NCI-H146 treated with DMSO at 0.1 percent for 48 hours (cell line): ENCODE measurements around the gene NUDCD2.

Experiments
- DNase-seq: peaks from one replicate; lab custom pipeline; 2025; ENCODE audit not compliant: unreplicated experiment; lab: John Stamatoyannopoulos, UW

NUDCD2 gene, protein sequence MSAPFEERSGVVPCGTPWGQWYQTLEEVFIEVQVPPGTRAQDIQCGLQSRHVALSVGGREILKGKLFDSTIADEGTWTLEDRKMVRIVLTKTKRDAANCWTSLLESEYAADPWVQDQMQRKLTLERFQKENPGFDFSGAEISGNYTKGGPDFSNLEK

DNA sequence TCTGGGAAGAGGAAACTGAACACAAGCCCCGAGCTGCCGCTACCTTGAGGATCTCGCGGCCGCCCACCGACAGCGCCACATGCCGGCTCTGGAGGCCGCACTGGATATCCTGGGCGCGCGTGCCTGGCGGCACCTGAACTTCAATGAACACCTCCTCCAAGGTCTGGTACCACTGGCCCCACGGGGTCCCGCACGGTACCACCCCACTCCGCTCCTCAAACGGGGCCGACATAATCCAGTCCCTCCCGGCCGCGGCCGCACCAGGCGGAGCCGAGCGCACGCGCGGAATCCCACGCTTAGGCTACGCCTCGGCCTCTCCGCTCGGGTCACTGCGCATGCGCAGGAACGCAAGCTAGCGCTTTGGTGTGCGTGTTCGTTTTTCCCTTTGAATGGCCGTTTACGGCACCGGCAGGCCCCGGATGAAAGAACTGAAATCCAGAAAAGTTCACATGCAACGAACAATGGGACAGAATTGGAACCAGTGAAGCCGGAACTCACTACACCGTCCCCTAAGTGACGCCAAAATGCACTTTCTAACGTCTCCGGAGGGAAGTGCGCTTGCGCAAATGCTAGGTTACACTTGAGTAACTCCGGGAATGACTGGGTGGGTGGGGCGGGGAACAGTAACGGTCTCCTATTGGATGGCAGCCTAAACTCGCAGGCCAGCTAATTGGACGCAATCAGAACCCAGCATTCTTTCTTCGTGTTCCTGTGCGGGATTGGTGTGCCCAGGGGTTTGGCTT, at the start of gene NUDCD2:
Gene NUDCD2, minus strand, starts transcription at position 284 of the 743 bp plus-strand sequence. Its CDS starts 52 bp downstream, at position 232.
- DNase-seq = peak; percentile 89

DNA sequence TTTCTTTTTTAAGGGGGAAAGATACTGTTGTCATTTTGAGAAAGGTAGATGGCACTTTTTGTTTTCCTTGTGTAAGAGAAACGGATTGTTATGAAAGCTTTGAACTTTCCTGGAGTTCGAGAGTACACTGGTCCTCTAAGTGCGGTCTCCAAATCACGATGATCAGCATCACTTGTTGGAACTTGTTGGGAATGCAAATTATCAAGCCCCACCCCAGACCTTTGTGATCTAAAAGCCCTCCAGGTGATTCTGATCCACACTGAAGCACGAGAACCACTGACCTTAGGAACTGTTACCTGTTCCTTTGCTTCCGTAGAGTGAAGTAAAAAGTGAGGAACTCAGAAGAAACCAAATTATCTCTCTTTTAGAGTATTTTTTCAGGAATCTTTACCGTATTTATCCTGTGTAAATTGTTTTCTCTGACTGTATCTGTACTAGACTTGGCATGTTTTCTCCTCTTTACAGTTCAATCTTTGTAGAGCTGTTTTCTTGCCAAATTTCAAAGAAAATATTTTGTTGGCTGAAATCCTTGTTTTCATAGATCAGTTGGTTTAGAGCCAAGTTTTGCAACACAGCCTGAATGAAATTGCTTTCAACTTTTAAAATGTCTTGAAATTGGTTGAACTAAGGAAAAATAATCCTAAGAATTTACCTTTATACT, 49.5 kb upstream of the NUDCD2 start:
- no peak for DNase-seq

DNA sequence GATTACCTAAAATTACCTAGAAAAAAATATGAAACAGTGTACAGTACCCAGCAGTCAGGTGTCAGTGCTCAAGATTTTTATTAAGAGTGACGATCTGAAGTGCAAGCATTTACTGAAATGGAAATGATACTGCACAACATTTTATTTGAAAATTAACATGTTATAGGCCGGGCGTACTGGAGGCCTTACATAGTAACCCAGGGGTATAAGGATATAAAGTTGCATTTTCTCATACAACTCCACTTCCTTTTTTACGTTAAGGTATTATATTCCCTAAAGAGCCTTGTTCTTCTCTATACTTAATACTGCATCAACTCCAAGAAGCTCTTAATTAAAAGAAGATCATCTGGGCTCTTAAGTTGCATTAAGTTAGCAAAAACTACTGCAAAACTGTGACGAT, 48.9 kb upstream of the NUDCD2 start:
- no peak for DNase-seq

DNA sequence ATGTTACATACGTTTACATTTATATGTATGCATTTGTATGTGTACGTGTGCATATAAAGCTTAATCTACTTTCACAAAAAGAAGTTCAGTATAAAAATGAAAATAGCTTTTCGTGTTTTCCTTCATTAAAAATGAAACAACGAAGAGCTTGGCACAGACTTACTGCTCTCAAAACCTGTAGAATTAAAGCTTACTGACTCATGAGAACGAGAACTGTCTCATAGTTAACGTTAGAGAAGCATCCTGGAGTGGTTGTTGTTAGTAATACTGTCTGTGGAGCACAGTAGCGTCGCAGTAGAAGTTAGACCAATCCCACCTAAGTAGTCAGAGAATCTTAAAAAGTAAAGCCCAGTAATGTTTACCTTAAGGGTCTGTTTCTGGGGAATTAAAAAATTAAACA, 46.8 kb upstream of the NUDCD2 start:
- no peak for DNase-seq

DNA sequence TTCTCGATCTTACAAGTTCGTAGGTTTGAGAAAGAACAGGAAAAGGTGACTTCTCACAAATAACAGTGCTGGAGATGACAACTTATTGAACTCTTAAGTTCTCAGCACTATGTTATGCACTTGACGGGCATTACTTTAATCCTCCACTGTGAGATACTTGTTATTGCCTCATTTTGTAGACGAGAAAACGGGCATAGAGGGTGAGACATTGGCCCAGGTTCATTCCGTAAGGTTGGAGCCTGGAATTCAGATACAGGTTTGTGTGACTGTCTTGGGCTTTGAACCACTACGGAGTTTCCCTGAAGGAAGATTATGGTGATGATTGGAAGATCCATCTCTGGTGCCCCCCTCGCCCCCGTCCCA, 46.2 kb upstream of the NUDCD2 start:
- no peak for DNase-seq

DNA sequence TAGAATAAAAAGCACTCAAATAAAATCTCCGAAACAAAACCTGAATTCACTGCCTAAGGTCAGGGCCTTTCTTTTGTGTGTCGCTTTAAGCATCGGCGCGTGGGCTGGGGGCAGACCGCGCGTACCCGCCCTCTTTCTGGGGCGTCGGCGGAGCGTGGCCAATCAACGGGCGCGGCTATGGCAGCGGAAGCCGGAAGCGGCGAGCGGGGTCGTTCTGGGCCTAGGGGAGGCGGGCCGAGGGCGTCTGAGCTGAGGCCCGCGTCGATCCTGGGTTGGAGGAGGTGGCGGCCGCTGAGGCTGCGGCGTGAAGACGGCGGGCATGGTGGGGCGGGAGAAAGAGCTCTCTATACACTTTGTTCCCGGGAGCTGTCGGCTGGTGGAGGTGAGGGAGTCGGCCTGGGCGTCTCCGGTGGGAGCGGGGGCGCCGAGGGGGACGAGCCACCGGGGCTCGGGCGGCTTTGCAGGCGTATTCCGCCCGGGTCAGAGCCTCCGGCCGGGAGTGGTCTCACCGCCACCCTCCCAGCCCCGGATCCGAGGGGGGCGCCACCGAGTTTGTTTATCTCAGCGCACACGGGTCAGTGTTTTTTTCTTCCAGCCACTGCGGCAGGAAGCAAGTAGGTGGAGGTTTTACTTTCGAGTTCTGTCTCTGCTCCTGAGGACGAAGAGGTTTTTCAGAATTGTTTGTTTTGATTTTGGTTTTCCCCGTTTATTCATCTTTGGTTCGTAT, 45.6 kb upstream of the NUDCD2 start, which contains the start of gene MAT2B:
Gene MAT2B, plus strand, starts transcription at position 252 of the 727 bp plus-strand sequence. Its CDS starts 68 bp downstream, at position 320.
- DNase-seq = peak; percentile 89

DNA sequence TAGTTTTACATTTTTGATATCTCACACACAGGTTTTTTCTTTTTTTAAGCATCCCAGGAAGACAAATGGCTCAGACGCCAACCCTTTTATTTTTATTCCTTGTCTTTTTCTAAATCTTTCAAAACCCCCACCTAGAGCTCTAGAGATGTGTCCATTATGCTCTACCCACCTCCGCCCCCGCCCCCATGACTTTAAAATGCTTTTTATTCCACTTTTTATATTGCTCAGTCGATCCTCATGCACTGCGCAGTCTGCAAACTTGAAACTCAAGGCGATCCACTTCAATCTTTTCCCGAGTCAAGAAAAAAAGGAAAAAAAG, 45.1 kb upstream of the NUDCD2 start:
- no peak for DNase-seq

DNA sequence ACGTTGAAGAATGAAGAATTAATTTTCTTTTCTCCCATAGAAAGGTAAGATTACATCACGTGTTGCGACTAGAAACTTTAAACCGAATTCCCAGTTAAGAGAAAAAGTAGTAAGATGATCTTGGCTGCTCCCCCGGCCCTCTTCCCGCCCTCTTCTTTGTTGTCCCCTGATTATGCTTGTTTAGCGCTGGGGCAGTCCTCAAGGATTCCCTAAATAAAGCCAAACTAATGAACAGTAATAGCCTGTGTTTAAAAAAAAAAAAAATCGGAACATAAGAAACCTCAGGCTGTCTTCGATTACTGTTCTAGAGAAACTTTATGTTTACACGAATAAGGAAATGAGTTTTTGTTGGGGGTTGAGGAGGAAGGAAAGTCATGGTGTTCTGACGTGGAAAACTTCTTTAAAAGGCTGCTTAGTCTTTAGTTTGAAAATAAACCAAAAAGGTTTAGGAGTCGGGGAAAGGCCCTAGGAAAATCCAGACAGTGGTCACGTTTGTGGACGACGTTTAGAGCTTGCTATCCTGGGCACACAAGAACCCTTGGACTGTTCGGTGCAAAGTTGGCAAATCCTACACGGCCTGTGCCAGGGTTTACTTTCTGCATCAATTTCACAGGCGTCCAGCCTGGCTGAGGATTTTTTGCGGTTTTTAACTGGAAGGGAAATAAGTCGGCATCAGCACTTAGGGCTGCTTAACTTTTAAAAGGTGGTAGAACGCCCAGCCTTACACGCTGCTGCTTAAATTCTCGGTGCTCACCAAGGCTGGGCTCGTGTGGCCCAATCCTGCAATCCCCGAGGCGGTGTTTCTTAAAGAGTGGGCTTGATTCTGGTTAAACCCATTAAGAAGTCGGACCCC, 44.4 kb upstream of the NUDCD2 start:
- peak; percentile 1 for DNase-seq

DNA sequence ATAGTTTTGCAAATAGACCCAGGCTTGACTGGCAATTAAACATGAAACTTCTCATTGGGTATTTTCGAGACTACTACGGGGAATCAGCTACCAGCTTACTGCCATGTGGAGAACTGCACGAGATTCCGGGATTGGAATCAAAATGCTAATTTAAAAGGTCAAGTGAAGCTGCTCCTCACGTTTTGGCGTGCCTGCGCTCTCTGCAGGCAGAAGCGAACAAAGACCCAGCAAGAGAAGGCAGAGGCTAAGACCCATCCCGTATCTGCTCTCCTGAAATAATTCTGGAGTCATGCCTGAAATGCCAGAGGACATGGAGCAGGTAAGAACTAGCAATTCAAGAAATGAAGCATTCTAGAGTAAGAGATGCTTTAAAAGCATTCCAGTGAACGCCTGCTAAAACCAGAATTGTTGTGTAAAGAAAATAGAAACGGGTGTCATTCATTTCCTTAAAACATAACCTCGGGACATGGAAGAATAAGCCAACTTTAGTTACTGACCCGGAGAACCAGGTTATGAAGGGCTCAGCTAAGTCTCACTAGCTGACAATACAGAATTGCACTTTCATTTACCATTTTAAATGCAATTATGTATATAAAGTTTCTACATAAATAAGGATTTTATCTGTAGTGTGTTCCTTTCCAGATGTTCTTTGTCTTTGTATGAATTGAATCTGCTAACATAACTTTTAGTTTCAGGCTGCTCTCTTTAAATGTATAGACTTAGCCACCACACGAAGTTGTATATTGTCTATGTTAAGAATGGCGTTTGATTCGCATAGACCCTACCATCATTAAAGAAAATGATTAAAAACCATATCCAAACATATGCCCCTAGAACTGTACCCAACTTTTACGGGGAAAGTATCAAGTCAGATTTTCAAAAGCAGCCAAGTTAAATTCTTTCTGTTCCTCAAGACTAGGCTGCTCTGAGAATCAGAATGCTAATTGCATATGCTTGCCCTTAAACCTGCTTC, 43.5 kb upstream of the NUDCD2 start:
- peak; percentile 2 for DNase-seq

DNA sequence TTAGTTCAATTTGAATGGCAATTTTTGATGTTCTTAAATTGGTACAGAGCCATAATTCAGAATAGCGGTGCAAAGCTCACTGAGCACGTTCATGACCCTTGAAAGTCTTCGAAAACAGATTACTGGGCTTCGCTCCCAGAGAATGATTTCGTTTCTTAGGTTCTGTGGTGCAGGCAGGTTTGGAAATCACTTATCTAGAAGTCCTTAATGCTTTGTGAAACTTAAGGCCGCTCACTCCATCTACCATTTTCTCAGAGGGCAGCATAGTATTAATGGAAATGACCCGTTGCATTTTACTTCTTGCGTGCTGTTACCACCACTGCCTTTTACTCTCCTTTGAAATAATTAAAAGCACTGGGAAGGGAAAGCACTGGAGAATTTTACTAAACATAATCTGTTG, 42.6 kb upstream of the NUDCD2 start:
- DNase-seq = no peak

DNA sequence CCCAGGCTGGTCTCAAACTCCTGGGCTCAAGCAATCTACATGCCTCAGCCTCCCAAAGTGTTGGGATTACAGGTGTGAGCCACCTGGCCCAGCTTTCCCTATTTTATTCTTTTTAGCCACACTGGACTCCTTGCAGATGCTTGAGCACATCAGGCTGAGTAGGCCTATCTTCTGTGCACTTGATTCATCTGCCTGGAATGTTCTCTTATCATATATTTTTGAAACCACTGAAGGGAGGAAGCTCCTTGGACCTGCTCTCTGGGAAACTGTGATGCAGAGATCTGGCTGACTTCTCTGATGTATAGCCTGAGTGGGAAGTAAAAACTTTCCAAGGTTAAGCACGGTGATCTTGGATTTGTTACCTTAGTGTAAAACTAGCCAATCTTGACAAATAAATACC, 39.0 kb upstream of the NUDCD2 start:
- no peak for DNase-seq

DNA sequence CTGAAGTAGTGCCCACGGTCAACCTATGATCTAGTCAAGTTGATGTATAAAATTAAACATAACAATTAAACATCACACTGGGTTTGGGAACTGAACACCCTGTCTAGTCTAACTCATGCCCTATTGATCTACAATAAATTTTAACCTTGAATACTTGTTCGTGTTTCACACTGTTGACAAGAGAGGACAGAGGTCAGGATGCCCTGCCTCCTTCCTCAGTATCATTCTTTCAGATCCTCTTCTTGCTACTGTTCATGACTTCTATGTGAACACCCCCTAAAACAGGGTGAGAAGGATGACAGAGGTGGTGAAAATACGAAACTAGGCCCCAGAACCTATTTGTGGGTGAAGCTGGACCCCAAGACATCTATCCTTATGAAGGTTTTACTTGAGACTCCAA, 37.4 kb upstream of the NUDCD2 start:
- no peak for DNase-seq

DNA sequence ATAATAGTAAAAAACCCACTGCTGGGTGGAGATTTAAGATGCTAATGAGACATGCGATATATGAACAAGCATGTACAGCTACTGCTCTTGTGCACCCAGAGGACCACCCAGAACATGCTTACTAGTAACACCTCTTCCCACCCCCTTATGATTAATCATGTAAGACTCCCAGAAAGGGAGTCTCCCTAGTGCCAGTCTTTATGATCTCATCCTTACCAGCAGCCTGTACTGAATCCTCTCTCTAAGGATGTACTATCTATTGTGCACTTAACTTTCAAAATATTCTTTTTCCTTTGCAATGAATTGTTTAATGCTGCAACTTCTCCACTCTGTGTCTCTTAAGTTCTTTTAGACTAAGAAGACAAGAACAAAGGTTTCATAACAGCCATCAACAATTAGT, 36.4 kb upstream of the NUDCD2 start:
- no peak for DNase-seq

DNA sequence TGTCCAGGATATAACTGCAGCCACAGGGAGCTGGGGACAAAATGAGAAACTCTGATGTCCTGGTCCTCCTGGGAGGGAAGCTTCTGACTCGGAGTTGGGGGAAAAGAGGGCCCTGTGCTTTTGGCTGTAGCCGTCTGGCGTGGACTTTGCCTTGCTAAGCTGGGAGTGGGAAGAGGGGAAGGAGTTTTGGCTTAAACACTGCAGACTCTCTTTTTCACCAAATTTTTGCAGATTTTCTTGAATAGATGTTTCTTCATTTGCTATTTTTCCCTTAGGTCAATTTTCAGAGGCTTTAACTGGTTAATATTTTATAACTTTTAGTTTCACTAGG, 29.8 kb upstream of the NUDCD2 start:
- DNase-seq = no peak

DNA sequence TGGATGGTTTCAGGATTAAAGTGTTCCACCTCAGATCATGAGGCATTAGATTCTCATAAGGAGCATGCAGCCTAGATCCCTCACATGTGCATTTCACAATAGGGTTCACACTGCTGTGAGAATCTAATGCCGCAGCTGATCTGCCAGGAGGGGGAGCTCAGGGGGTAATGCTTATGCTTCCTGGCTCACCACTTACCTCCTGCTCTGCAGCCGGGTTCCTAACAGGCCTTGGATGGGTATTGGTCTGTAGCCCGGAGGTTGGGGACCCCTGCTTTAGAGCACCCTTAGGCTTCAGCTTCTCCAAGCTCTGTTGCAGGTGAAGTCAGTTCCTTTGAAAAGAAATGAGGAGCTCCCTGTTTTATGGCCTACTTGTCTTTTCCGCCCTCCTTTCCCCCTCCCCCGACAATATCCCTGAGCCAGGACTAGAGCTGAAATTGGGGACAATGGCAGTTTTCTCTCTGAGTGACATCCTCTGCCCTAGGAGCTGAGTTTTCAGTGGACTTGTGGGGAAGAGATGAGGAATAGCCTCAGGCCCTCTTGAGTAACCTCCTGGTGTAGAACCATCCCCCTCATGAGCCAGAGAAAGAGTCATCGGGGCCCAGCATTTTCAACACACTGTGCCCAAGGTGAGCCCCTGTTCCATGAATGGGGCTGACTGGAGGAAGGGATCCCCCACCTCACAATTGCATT, 29.3 kb upstream of the NUDCD2 start:
- no peak for DNase-seq

DNA sequence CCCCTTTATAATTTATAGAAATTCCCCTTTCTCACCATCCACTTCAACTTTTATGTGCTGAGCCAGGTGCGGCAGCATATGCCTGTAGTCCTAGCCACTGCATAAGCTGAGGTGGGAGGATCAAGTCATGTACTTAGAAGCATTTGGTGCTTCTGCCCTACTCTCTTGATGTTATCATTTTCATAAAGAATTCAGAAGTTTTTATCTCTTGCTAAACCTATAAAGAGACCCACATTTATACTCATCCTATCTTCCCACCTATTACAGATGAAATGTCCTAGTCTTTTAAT, 19.0 kb upstream of the NUDCD2 start:
- DNase-seq = no peak

DNA sequence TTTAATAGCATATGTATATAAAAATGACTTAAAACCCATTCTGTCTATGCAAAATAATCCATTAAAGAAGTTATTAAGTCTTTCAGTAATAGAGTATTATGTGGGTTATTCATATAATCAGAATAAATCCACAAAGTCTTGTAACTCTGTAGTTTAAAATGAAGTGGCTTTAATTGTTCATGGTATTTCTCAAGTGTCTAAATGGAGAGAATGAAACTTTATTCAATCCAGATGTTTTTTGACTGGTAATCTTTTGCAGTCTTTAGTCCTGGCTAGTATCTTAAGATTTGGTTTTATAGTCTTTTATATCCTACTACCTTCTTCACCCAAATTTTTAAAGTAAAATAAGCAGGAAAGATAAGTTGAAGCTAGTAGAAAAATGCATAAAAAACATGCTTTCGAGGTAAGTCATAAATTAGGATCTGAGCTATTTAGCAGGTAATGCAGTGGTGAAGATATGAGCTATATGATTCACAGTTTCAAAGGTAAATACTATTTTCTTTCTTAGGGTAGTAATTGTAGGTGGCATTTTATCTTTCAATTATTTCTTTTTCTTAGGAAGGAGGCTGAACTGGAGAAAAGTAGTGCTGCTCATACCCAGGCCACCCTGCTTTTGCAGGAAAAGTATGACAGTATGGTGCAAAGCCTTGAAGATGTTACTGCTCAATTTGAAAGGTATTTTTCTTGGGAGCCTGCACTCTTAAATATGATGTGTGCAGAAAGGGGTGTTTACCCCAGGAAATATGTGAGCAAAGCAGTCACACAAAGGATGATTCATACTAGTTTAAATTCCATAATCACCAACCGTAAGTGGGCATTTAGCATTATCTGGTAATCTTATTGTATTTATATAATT, 18.5 kb upstream of the NUDCD2 start:
- no peak for DNase-seq

DNA sequence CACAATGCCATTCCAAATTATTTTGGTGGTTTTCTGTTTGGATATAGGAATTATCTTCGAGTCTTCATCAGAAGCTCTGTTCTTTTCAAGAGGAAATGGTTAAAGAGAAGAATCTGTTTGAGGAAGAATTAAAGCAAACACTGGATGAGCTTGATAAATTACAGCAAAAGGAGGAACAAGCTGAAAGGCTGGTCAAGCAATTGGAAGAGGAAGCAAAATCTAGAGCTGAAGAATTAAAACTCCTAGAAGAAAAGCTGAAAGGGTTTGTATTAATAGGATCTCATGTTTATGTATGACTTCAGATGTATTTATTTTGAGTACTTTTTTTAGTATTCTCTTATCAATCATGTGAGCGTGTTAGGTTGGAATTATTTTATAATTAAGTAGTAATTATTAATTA, 15.5 kb upstream of the NUDCD2 start:
- DNase-seq = no peak
